Activated gamma-delta T cell treated with Interleukin-2 at 50 U/mL for 16 hours (primary cell): ENCODE results near the gene TNFRSF25.
"Not testable (repeated sequence)": the region's sequence is repeated elsewhere in the genome, so short reads cannot be mapped to it uniquely, and the experiment has no call there.

ENCODE experiments used
- DNase-seq: peaks from one replicate; pipeline ENCODE4 v3.0.0-alpha.2; 2020

The TNFRSF25 gene

GRCh38 chr1:6450005-6450450 is 15.9 kb downstream of the TNFRSF25 start:
- no peak for DNase-seq

DNA sequence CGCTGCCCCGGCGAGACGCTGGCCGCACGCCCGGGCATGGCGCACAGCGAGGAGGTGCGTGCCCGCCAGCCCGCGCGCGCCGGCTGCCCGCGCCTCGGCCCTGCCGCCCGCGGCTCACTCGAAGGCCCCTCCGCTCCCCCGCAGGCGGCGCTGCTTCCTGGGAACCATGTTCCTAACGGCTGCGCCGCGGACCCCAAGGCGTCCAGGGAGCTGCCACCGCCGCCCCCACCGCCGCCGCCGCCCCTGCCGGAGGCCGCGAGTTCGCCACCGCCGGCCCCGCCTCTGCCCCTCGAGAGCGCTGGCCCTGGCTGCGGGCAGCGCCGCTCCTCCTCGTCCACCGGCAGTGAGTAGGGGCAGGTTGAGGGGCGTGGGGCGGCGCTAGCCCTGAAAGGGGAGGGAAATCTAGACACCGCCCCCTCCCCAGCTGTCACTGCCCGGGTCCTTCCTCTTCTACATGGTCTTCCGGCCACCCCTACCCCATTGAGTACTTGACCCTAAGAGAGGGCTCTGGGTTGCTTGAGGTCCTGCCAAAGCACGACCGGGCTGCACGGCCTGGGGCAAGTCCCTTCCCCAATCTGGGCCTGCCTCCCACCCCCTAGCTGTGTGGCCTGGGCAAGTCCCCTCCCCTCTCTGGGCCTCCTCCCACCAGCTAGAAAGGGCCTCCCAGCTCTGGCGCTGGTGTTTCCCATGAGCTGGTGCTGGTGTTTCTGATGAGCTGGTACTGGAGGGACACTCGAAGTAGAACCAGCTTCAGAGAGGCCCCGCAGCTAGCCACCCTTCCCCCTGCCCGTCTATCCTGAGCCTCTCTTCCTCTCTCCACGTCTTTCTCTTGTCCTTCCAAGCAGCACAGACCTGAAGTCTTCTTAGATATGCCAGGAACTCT is 17.0 kb downstream of the TNFRSF25 start:
- no peak for DNase-seq

GRCh38 chr1:6447818-6448748 is 17.9 kb downstream of the TNFRSF25 start:
- peak; percentile 46 for DNase-seq

DNA sequence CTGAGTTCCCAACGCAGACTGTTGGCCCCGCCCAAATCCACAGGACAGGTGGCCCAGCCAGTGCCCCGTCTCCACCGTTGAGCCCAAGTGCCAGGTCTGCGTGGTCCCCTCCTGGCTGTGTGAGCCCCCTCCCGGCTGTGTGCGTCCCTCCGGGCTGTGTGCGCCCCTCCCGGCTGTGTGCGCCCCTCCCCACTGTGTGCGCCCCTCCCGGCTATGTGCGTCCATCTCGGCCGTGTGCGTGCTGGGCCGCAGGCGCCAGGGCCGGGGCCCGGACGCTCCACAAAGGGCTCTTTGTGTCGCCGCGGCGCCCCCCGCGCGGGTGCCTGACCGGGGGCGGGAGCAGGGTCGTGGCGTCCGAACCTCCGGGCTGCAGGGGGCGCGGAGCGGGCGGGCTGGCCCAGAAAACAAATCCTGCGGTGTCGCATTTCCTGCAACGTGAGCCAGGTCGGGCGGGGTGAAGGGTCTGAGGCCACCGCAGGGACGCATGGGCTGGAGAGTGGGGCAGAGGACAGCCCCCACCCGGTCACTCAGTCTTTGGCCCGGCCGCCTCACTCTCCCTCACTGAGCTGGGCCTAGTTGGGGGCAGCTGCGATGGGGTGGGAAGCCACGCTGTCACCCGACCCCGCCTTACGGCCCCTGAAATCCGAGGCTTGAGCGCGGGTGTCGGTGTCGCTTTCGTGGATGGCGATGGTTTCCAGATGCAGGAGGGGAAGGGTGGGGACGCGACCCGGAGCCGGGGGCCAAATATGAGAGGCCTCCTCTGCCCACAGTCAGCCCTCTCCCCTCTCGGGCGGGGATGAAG is 18.8 kb downstream of the TNFRSF25 start:
- DNase-seq: no peak

DNA sequence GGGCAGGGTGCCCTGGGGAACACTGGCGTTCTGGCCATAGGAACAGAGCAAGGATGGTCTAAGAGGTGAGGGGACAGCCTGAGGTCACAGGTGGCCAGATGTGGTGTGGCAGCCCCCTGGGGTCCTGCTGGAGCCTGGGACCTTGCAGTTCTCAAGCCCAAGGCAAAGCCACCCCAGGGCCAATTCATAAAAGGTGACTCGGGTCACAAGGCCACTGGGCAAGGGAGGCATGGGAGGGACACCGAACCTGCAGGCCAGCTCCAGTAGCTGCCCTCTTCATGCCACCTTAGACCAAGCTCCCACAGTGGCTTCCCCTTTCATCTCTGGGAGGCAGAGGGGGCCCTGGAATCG is 19.3 kb downstream of the TNFRSF25 start:
- no peak for DNase-seq

- not testable (repeated sequence) for DNase-seq
Observed at GRCh38 chr1:6445929-6446328, 20.0 kb downstream of the TNFRSF25 start.

DNA sequence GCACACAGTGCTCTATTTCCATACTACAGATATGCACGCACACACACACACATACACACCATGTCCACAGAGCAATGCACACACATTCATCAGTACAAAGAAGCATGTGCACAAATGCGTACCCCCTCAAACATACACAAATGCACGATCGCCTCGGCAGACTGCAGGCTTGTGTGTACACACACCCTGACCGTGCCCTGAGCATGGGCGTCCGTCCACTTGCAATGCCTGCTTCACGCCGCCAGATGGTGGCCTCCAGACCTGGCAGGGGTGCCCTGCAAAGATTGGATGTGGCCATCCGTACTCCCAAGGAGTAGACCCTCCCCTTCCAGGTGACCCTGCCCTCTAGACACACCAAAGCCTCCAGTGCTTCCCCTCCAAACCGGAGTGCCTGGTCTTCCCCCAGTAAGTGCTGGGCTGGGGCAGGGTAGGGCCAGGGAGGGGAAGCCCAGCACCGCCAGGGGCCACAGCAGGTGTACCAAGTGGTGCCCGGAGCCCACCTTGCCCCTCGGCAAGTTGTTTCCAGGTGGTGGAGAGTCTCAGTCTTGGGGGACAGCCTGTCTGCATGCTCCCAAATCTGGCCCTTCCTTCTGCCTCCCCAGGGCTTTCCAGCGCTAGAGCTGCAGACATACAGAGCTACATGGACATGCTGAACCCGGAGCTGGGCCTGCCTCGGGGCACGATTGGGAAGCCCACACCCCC is 20.8 kb downstream of the TNFRSF25 start:
- DNase-seq: peak; percentile 33

DNA sequence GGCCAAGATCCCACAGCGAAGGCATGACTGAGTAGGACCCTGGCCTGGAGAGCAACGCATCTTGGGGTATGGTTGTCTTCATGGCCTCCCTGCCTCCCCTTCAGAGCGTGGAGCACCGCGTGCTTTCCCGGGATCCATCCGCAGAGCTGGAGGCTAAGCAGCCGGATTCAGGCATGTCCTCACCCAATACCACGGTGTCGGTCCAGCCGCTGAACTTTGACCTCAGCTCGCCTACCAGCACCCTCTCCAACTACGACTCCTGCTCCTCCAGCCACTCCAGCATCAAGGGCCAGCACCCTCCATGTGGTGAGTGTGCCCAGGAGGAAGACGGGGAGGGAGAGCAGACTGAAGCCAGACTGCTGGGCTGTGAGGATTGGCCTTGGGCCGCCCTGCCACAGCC is 21.6 kb downstream of the TNFRSF25 start:
- no peak for DNase-seq

GRCh38 chr1:6443339-6444115 is 22.4 kb downstream of the TNFRSF25 start:
- no peak for DNase-seq

DNA sequence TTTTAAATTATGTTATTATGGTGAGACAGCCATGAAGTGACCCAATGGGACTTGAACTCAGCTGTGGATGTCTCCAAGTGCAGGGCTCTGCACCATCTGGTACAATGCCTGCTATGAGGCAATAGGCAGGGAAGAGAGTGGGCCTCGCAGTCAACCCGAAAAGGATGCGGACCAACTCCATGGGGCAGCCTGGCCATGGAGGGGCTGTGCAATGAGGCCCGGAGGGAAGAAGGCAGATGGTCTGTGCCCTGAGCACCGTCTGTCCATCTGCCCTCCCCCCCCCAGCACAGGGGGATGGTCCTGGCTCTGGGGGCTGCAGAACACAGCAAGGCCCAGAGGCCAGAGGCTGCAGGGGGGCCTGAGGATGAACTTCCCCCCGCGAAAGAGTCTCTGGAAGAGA is 24.4 kb downstream of the TNFRSF25 start:
- DNase-seq: no peak

- peak; percentile 71 for DNase-seq
Observed at GRCh38 chr1:6440198-6441126, 25.5 kb downstream of the TNFRSF25 start.

DNA sequence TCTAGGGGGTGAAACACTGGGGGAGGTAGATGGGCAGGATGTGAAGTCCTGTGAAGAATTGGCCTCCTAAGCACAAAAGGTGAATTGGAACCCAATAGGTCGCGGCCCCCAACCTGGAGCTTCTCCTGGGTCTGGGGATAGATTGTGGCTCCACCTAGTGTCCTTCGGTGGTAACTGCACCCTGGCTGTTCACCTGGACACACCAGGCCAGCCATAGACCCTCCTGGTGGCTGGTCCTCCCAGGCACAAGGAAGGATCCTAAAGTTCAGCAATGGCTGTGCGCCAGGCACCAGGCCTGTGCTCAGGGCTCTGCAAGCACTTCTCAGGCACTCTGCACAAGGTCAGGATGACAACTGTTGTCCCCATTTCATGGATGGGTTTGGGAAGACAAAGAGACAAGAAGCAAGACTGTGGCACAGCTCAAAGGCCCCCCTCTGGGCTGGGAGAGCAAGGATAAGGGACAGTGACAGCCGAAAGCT is 27.9 kb downstream of the TNFRSF25 start:
- DNase-seq: peak; percentile 71

GRCh38 chr1:6437012-6437700 is 28.8 kb downstream of the TNFRSF25 start:
- not testable (repeated sequence) for DNase-seq

DNA sequence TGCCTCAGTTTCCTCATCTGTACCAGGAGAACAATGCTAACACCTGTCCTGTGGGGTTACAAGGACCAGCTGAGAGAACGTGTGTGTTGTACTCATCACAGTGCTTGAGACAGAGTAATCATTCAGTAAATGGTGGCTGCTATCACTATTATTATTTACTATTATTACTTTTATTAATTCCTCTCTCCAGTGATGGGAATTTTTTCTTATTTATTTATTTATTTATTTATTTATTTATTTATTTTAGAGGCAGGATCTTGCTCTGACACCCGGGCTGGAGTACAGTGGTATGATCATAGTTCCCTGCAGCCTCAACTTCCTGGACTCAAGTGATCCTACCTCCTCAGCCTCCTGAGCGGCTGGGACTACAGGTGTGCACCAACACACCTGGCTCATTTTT is 29.7 kb downstream of the TNFRSF25 start:
- DNase-seq: not testable (repeated sequence)

- no peak for DNase-seq
Observed at GRCh38 chr1:6435547-6435946, 30.4 kb downstream of the TNFRSF25 start.

GRCh38 chr1:6435129-6435528 is 30.8 kb downstream of the TNFRSF25 start:
- no peak for DNase-seq

GRCh38 chr1:6434186-6434585 is 31.8 kb downstream of the TNFRSF25 start:
- DNase-seq: no peak

GRCh38 chr1:6431645-6432579 is 34.1 kb downstream of the TNFRSF25 start:
- not testable (repeated sequence) for DNase-seq
